Activated T-cell treated with anti-CD3 and anti-CD28 coated beads, Interleukin-2, amount 50 U/mL, for 24 hours (primary cell): ENCODE measurements around the gene ANXA9.
A peak's percentile ranks its signal among the peaks of the same experiment; 100 is the strongest.

Source experiments
- DNase-seq: peaks from one replicate; pipeline ENCODE4 v3.0.0-alpha.2; 2020
- H3K27ac Mint-ChIP-seq: 2 replicates; pipeline ENCODE4 v1.8.0; 2020; ENCODE audit warnings: mild to moderate bottlenecking, mixed read lengths
- H3K27me3 Mint-ChIP-seq: 2 replicates; pipeline ENCODE4 v1.8.0; 2020; ENCODE audit warnings: mixed read lengths
- H3K36me3 Mint-ChIP-seq: 2 replicates; pipeline ENCODE4 v1.8.0; 2020; ENCODE audit warnings: low read depth, mixed read lengths
- H3K4me1 Mint-ChIP-seq: 2 replicates; pipeline ENCODE4 v1.8.0; 2020; ENCODE audit warnings: low read depth, mixed read lengths
- H3K4me3 Mint-ChIP-seq: 2 replicates; pipeline ENCODE4 v1.8.0; 2020; ENCODE audit warnings: mild to moderate bottlenecking, moderate library complexity, mixed read lengths
- H3K9me3 Mint-ChIP-seq: 2 replicates; pipeline ENCODE4 v1.8.0; 2020; ENCODE audit warnings: mixed read lengths

The ANXA9 gene

GRCh38 chr1:151006327-151007052, 24.4 kb downstream of the ANXA9 start, which contains the start of gene MINDY1:
MINDY1 (minus strand) TSS chr1:151006902; CDS start chr1:151002617, 4,285 bp downstream.
- peak; percentile 55 for DNase-seq

DNA sequence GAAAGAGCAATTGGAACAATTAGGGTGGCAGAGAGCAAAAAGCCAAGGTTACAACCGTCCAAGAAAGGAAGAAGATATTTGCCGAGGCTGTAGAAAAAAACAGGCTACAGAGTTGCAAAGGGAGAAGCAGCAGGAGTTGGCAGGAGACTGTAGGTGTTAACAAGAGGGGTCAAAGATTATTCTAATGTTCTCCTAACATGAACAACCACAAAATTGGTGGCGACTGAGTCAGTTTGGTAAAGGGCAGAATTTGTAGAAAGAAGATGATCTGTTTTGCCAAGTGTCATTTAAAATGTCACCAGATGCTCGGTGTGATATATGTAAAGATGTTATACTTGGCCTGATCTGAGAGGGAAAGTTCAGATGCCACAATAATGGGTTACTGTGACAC, 25.8 kb downstream of the ANXA9 start:
- H3K27me3 Mint-ChIP-seq, result no peaks in the 10 kb centered on the region
- no peaks in the 10 kb centered on the region for H3K9me3 Mint-ChIP-seq
- peaks cover 22% of the 10 kb centered on the region for H3K36me3 Mint-ChIP-seq
- peak overlapping the region; percentile 94 for H3K27ac Mint-ChIP-seq
- DNase-seq, result no peak
- peak overlapping the region; percentile 95 for H3K4me3 Mint-ChIP-seq
- H3K4me1 Mint-ChIP-seq, result peaks cover 84% of the 10 kb centered on the region

More at GRCh38 chr1:151006327-151007052, 24.4 kb downstream of the ANXA9 start, which contains the start of gene MINDY1:
- Mint-ChIP-seq H3K4me3 (peak within 1 kb of the TSS; percentile 95), H3K27ac (peak within 1 kb of the TSS; percentile 94), H3K4me1 (peaks cover 90% of the 10 kb centered on the region), H3K9me3 (no peaks in the 10 kb centered on the region), H3K36me3 (peaks cover 23% of the 10 kb centered on the region), H3K27me3 (no peaks in the 10 kb centered on the region)

DNA sequence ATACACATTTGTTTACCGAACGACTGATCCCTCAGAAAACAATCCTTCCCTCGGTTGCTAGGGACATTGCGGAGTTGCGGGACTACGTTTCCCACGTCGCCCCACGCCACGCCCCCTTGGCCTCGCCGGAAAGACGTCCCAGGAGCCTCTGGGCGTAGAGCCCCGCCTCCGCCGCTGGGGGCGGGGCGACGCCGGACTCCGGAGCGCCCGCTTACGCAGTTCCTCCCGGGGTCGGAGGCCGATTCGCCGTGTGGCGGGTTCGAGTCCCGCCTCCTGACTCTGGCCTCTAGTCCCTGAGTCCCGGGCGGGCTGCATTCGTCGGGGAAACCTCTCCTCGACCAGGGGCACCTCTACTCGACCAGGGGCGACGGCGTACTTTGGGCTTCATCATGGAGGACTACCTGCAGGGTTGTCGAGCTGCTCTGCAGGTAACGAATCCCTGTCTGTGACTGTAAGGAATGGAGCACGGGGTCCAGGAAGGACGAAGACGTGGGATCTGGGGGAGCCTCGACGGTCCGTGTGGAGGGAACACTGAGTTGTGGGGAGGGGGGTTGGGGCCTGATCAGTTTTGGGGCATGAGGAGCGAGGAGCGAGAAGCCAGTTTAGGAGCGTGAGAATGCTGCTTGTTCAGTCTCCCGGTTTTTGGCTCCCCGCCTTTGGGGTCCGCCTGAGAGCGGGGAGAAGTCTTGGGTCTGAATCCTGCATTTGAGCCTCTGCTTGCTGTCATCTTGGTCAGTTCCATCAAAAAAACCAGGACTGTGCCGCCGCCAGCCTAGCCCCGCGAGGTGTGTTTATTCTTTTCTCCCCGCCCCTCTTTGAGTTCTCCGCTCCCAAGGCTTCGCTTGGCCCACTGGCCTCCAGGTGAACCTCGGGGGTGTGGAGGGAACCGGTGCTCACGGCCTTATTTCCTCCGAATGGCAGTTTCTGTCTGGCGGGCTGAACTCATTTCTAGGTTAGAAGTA, 26.4 kb downstream of the ANXA9 start, which contains the start of gene PRUNE1:
Gene PRUNE1, plus strand, starts transcription at position 206 of the 962 bp plus-strand sequence. Its CDS starts 184 bp downstream, at position 390.
- Mint-ChIP-seq H3K36me3 (peaks cover 25% of the 10 kb centered on the region), H3K9me3 (no peaks in the 10 kb centered on the region), H3K4me1 (peaks cover 79% of the 10 kb centered on the region), H3K27me3 (no peaks in the 10 kb centered on the region), H3K4me3 (peak within 1 kb of the TSS; percentile 95), H3K27ac (peak within 1 kb of the TSS; percentile 94)
- DNase-seq, result peak; percentile 96

DNA sequence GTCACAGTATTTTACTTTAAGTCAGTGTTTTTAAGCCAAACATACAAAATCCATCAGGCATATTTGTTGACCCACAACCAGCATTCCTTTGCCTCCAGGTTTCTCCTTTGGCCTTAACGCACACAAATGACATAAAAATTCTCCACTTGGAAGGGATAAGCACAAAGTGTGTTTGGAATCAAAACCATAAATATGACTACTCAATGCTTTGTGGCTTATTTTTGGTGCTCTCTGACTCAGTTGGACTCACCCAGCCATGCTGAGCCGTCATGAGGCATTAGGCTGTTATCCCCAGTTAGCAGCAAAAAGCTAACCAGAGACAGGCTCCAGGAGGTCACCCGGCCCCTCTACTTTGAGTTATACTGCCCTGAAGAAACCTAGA, 27.1 kb downstream of the ANXA9 start:
- Mint-ChIP-seq H3K27me3 (no peaks in the 10 kb centered on the region), H3K36me3 (peaks cover 25% of the 10 kb centered on the region), H3K27ac (peak overlapping the region; percentile 94), H3K4me3 (peak overlapping the region; percentile 95), H3K9me3 (no peaks in the 10 kb centered on the region), H3K4me1 (peaks cover 75% of the 10 kb centered on the region)
- DNase-seq, result no peak

DNA sequence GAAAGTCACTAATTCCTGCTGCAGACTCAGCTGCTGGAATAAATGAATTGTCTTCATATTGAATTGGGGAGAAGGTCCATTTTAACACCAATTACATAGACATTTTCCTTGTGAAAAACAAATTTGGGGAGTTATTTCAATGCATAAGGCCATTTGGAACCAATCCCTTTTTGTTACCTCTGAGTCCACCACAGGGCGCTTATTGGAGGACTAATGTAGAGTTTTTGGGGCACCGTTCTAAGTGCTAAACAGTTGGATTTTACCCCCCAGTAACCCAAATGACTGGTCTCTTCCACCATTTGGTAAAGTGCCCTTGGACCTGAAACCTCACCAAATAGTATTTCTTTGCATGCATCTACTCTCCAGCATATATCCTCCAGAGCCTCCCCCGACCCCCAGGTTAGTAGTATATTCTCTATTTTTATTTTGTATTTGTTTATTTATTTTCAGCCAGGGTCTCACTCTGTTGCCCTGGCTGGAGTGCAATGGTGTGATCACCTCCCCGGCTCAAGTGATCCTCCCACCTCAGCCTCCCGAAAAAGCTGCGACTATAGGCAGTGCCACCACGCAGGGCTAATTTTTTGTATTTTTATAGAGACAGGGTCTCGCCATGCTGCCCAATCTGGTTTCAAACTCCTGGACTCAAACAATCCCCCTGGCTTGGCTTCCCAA, 27.7 kb downstream of the ANXA9 start:
- H3K4me3 Mint-ChIP-seq, result peak overlapping the region; percentile 95
- H3K9me3 Mint-ChIP-seq, result no peaks in the 10 kb centered on the region
- no peaks in the 10 kb centered on the region for H3K27me3 Mint-ChIP-seq
- no peak for DNase-seq
- peaks cover 27% of the 10 kb centered on the region for H3K36me3 Mint-ChIP-seq
- peaks cover 70% of the 10 kb centered on the region for H3K4me1 Mint-ChIP-seq
- peak overlapping the region; percentile 94 for H3K27ac Mint-ChIP-seq

DNA sequence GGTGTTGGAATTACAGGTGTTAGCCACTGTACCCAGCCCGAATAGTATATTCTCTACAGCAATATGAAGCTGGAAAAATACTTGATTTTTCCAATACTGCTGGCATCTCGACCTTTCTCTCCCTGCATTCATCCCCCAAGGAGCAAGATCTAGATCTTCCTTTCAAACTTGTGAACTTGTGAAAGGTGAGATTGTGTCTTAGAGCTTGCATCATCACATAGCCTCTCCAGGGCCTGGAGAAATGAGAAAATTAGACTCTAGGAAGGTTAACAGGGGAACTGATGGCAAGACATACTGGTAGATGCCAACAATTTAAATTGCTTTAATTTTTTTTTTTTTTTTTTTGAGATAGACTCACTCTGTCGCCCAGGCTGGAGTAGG, 28.2 kb downstream of the ANXA9 start:
- Mint-ChIP-seq H3K36me3 (peaks cover 27% of the 10 kb centered on the region), H3K9me3 (no peaks in the 10 kb centered on the region), H3K4me3 (peak overlapping the region; percentile 23), H3K27me3 (no peaks in the 10 kb centered on the region), H3K27ac (no peak overlapping the region), H3K4me1 (peaks cover 67% of the 10 kb centered on the region)
- DNase-seq, result no peak

GRCh38 chr1:151011154-151011850, 29.2 kb downstream of the ANXA9 start:
- Mint-ChIP-seq H3K27ac (peak overlapping the region; percentile 79), H3K9me3 (no peaks in the 10 kb centered on the region), H3K4me1 (peaks cover 57% of the 10 kb centered on the region), H3K27me3 (no peaks in the 10 kb centered on the region), H3K36me3 (peaks cover 24% of the 10 kb centered on the region), H3K4me3 (peak overlapping the region; percentile 25)
- no peak for DNase-seq

GRCh38 chr1:151012684-151013471, 30.8 kb downstream of the ANXA9 start:
- no peaks in the 10 kb centered on the region for H3K27me3 Mint-ChIP-seq
- H3K4me1 Mint-ChIP-seq, result peaks cover 41% of the 10 kb centered on the region
- no peaks in the 10 kb centered on the region for H3K9me3 Mint-ChIP-seq
- no peak overlapping the region for H3K27ac Mint-ChIP-seq
- no peak overlapping the region for H3K4me3 Mint-ChIP-seq
- peaks cover 25% of the 10 kb centered on the region for H3K36me3 Mint-ChIP-seq
- DNase-seq, result no peak

GRCh38 chr1:151013518-151013917, 31.4 kb downstream of the ANXA9 start:
- H3K4me3 Mint-ChIP-seq, result no peak overlapping the region
- peaks cover 36% of the 10 kb centered on the region for H3K4me1 Mint-ChIP-seq
- H3K27me3 Mint-ChIP-seq, result no peaks in the 10 kb centered on the region
- H3K9me3 Mint-ChIP-seq, result no peaks in the 10 kb centered on the region
- no peak overlapping the region for H3K27ac Mint-ChIP-seq
- peaks cover 28% of the 10 kb centered on the region for H3K36me3 Mint-ChIP-seq
- no peak for DNase-seq

DNA sequence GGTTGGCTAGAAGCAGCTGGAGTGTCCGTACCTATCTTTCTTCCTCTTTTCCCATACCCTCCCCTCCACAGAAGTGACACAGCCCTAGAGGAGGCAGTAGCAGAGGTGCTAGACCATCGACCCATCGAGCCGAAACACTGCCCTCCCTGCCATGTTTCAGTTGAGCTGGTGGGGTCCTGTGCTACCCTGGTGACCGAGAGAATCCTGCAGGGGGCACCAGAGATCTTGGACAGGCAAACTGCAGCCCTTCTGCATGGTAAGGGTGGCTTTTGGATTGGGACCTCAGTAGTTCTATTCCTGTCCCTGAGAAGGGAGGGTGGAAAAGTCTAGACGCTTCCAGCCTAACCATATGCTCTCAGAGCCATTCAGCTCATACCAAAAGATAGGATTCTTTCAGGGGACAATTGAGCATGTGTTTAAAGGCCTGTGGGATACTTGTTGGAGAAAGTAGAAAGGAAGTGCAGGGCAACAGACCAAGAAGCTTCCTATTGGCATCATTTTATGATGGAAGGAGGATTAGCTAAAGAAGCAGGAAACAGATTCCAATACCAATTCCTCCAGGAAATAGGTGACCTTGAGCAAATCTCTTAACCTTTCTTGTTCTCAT, 42.6 kb downstream of the ANXA9 start:
- peaks cover 6% of the 10 kb centered on the region for H3K4me1 Mint-ChIP-seq
- no peaks in the 10 kb centered on the region for H3K9me3 Mint-ChIP-seq
- H3K27ac Mint-ChIP-seq, result peak overlapping the region; percentile 67
- DNase-seq, result peak; percentile 83
- H3K36me3 Mint-ChIP-seq, result peaks cover 51% of the 10 kb centered on the region
- no peaks in the 10 kb centered on the region for H3K27me3 Mint-ChIP-seq
- H3K4me3 Mint-ChIP-seq, result no peak overlapping the region

- DNase-seq, result no peak
- H3K36me3 Mint-ChIP-seq, result peaks cover 64% of the 10 kb centered on the region
- H3K4me1 Mint-ChIP-seq, result peaks cover 6% of the 10 kb centered on the region
- H3K27ac Mint-ChIP-seq, result no peak overlapping the region
- H3K27me3 Mint-ChIP-seq, result no peaks in the 10 kb centered on the region
- H3K4me3 Mint-ChIP-seq, result no peak overlapping the region
- no peaks in the 10 kb centered on the region for H3K9me3 Mint-ChIP-seq
Measured at GRCh38 chr1:151026460-151026859, 44.4 kb downstream of the ANXA9 start.

DNA sequence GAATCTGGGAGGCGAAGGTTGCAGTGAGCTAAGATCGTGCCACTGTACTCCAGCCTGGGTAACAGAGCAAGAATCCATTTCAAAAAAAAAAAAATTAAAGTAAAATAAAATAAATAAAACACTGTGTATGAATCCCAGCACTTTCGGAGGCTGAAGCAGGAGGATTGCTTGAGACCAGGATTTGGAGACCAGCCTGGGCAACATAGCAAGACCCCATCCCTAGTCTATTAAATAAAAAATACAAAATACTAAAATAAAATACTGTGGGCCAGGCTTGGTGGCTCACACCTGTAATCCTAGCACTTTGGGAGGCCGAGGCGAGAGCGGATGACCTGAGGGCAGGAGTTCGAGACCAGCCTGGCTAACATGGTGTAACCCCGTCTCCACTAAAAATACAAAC, 50.1 kb downstream of the ANXA9 start:
- H3K4me3 Mint-ChIP-seq, result no peak overlapping the region
- H3K36me3 Mint-ChIP-seq, result peaks cover 62% of the 10 kb centered on the region
- H3K27me3 Mint-ChIP-seq, result no peaks in the 10 kb centered on the region
- no peaks in the 10 kb centered on the region for H3K9me3 Mint-ChIP-seq
- no peaks in the 10 kb centered on the region for H3K4me1 Mint-ChIP-seq
- H3K27ac Mint-ChIP-seq, result no peak overlapping the region
- DNase-seq, result no peak

DNA sequence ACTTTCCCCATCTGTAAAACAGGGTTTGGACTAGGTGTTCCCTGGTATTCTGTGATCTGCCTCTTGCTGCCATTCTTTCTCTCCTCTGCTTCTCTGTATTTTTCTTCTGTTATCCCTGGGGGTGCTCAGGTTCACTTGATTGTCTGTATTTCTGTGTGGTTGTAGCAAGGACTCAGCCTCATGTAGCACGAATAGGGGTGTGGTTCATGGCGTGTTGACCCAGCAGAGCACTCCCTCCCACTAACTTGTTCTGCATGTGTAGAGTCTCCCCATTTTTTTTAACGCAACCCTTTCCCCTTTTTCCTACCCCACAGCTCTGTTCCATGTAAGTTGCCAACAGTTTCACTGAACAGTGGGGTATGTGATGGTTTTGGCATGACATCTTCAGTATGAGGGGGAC, 53.1 kb downstream of the ANXA9 start:
- Mint-ChIP-seq H3K27ac (peak overlapping the region; percentile 0), H3K9me3 (no peaks in the 10 kb centered on the region), H3K4me1 (no peaks in the 10 kb centered on the region), H3K27me3 (no peaks in the 10 kb centered on the region), H3K4me3 (no peak overlapping the region), H3K36me3 (peaks cover 40% of the 10 kb centered on the region)
- DNase-seq, result no peak
